Measurements from ENCODE around the gene HDAC7. TPM values are rescaled to one million over a fixed set of nuclear protein-coding genes. Genes with fewer than 3 reads are reported as not detected.

HDAC7 gene
- total RNA-seq, 1 donor from 2014 or later = 92.2 TPM

- no peaks in the 10 kb centered on the region for H3K9me3 ChIP-seq (ENCODE audit: insufficient read depth, low read depth, low read length)
- H3K4me3 ChIP-seq (ENCODE audit: insufficient read depth, low read depth, low read length) = no peak overlapping the region
- H4K20me1 ChIP-seq (ENCODE audit: insufficient read depth, low read length) = no peaks in the 10 kb centered on the region
- Mint-ChIP-seq H3K9me3 (ENCODE audit: unreplicated experiment) (peaks cover 3% of the 10 kb centered on the region), H3K4me3 (ENCODE audit: unreplicated experiment) (no peak overlapping the region), H3K36me3 (ENCODE audit: low read depth, unreplicated experiment) (peaks cover 12% of the 10 kb centered on the region), H3K4me1 (ENCODE audit: low read depth, unreplicated experiment) (peaks cover 6% of the 10 kb centered on the region), H3K27ac (ENCODE audit: unreplicated experiment) (no peak overlapping the region), H3K27me3 (ENCODE audit: low read depth, unreplicated experiment) (peaks cover 63% of the 10 kb centered on the region)
- no peaks in the 10 kb centered on the region for H3K79me2 ChIP-seq (ENCODE audit: insufficient read depth, low read length)
- FAIRE-seq = no peak
- H3K27me3 ChIP-seq (ENCODE audit: insufficient read depth, low read length) = peaks cover 18% of the 10 kb centered on the region
- no peak for TF ChIP-seq EZH2 (IDR thresholded peaks at IDR 0.05; ENCODE audit: insufficient read depth, low read length)
- TF ChIP-seq, protein P1, sequence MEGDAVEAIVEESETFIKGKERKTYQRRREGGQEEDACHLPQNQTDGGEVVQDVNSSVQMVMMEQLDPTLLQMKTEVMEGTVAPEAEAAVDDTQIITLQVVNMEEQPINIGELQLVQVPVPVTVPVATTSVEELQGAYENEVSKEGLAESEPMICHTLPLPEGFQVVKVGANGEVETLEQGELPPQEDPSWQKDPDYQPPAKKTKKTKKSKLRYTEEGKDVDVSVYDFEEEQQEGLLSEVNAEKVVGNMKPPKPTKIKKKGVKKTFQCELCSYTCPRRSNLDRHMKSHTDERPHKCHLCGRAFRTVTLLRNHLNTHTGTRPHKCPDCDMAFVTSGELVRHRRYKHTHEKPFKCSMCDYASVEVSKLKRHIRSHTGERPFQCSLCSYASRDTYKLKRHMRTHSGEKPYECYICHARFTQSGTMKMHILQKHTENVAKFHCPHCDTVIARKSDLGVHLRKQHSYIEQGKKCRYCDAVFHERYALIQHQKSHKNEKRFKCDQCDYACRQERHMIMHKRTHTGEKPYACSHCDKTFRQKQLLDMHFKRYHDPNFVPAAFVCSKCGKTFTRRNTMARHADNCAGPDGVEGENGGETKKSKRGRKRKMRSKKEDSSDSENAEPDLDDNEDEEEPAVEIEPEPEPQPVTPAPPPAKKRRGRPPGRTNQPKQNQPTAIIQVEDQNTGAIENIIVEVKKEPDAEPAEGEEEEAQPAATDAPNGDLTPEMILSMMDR (IDR thresholded peaks at IDR 0.05; ENCODE audit: insufficient read depth, low read depth, low read length) = peak; percentile 27
- H3K4me2 ChIP-seq (ENCODE audit: low read length) = no peak overlapping the region
- no peak overlapping the region for H3K9ac ChIP-seq (ENCODE audit: low read length)
- H2AFZ ChIP-seq (ENCODE audit: low read depth, low read length) = no peak overlapping the region
- no peak for DNase-seq (ENCODE audit: low read depth)
- no peaks in the 10 kb centered on the region for H3K36me3 ChIP-seq (ENCODE audit: insufficient read depth, low read length)
- no peak overlapping the region for H3K27ac ChIP-seq (ENCODE audit: low read depth, low read length)
- H3K4me1 ChIP-seq (ENCODE audit: insufficient read depth, low read length) = peaks cover 3% of the 10 kb centered on the region
Measured at GRCh38 chr12:47744005-47744651, 75.6 kb downstream of the HDAC7 start.

GRCh38 chr12:47743311-47743860, 76.3 kb downstream of the HDAC7 start:
- Histone ChIP-seq H3K79me2 (ENCODE audit: insufficient read depth, low read length) (no peaks in the 10 kb centered on the region), H3K36me3 (ENCODE audit: insufficient read depth, low read length) (no peaks in the 10 kb centered on the region)
- peaks cover 60% of the 10 kb centered on the region for H3K27me3 Mint-ChIP-seq (ENCODE audit: low read depth, unreplicated experiment)

More at GRCh38 chr12:47743311-47743860, 76.3 kb downstream of the HDAC7 start:
- H3K4me3 ChIP-seq (ENCODE audit: insufficient read depth, low read depth, low read length) = no peak overlapping the region
- H4K20me1 ChIP-seq (ENCODE audit: insufficient read depth, low read length) = no peaks in the 10 kb centered on the region
- Mint-ChIP-seq H3K27ac (ENCODE audit: unreplicated experiment) (no peak overlapping the region), H3K4me3 (ENCODE audit: unreplicated experiment) (no peak overlapping the region), H3K4me1 (ENCODE audit: low read depth, unreplicated experiment) (peaks cover 6% of the 10 kb centered on the region), H3K36me3 (ENCODE audit: low read depth, unreplicated experiment) (peaks cover 13% of the 10 kb centered on the region), H3K9me3 (ENCODE audit: unreplicated experiment) (peaks cover 3% of the 10 kb centered on the region)
- H3K27me3 ChIP-seq (ENCODE audit: insufficient read depth, low read length) = peaks cover 18% of the 10 kb centered on the region
- H3K9ac ChIP-seq (ENCODE audit: low read length) = no peak overlapping the region
- no peak overlapping the region for H3K27ac ChIP-seq (ENCODE audit: low read depth, low read length)
- TF ChIP-seq, protein P1 (IDR thresholded peaks at IDR 0.05; ENCODE audit: insufficient read depth, low read depth, low read length) = no peak
- TF ChIP-seq EZH2 (IDR thresholded peaks at IDR 0.05; ENCODE audit: insufficient read depth, low read length) = no peak
- peaks cover 3% of the 10 kb centered on the region for H3K4me1 ChIP-seq (ENCODE audit: insufficient read depth, low read length)
- no peak overlapping the region for H3K4me2 ChIP-seq (ENCODE audit: low read length)
- FAIRE-seq (no peak), DNase-seq (ENCODE audit: low read depth) (no peak)
- H2AFZ ChIP-seq (ENCODE audit: low read depth, low read length) = no peak overlapping the region
- H3K9me3 ChIP-seq (ENCODE audit: insufficient read depth, low read depth, low read length) = no peaks in the 10 kb centered on the region

Measured in astrocyte (in vitro differentiated cells and primary cell).